ENCODE measurements around the gene ANAPC15. TPM values are rescaled to one million over a fixed set of nuclear protein-coding genes. Genes with fewer than 3 reads are reported as not detected.

The ANAPC15 gene
- total and polyA plus RNA-seq, 9 of the 15 experiments (the other 6 are each of a cell fraction or from before 2014, with no cell fraction given): 53.0 to 254 (median 75.7) TPM

DNA sequence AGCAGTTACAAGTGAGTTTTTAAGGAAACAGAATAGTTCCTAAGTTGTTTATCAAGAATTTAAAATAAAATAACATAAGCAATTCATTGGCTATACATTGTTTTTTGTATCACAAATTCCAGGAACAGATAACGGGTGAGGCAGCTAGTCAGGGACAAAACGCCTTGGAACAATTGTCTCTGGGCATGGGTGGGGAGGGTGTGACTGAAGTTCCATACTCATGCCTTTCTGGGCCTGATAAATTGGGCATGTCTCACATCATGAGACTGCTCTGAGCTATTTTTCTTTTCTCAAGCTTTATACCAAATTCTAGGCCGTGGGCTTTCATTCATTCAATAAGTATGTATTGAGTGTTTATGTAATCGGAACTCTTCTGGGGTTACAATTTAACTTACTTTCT lies 44.6 kb upstream of the ANAPC15 start:
- H3K4me3 ChIP-seq: no peak overlapping the region
- no peaks in the 10 kb centered on the region for H4K20me1 ChIP-seq (replicated peaks; ENCODE audit: control insufficient read depth, insufficient read depth, low read length)
- no peaks in the 10 kb centered on the region for H3K79me2 ChIP-seq (ENCODE audit: control insufficient read depth, insufficient read depth, low read length)
- no peak overlapping the region for H3K27ac ChIP-seq (ENCODE audit: extremely low read depth, low read depth, low read length)
- ATAC-seq (no peak), FAIRE-seq (no peak), DNase-seq (ENCODE audit: extremely low read depth in 1 of 4, low spot score in 3 of 4) (no peak)
- H3K4me1 ChIP-seq (replicated peaks in 1 of 2; ENCODE audit: control insufficient read depth in 2 of 2, insufficient read depth in 2 of 2, low read length in 2 of 2): peaks cover 3 to 22% of the 10 kb centered on the region in 2 experiments; a peak in 4 of 5 replicates
- H3K9me1 ChIP-seq (ENCODE audit: control insufficient read depth, insufficient read depth, low read length): no peaks in the 10 kb centered on the region
- in situ Hi-C loops (cut with MboI): no loop called here
- no peaks in the 10 kb centered on the region for H3K36me3 ChIP-seq (ENCODE audit: control insufficient read depth, insufficient read depth, low read length)
- TF ChIP-seq KLF10 (CRISPR knock-in tag; IDR thresholded peaks at IDR 0.05): no peak
- TF ChIP-seq NCOA1 (IDR thresholded peaks at IDR 0.05; ENCODE audit: low read depth): no peak
- TF ChIP-seq U2AF1 (optimal IDR thresholded peaks at IDR 0.05; ENCODE audit: low read depth, low read length): no peak
- TF ChIP-seq SAP30 (IDR thresholded peaks at IDR 0.05; ENCODE audit: borderline replicate concordance, insufficient read depth, low read depth, low read length, poor library complexity, severe bottlenecking): no peak
- no peak for TF ChIP-seq ZNF75A (CRISPR knock-in tag; IDR thresholded peaks at IDR 0.05)
- no peak for TF ChIP-seq CSDE1 (IDR thresholded peaks at IDR 0.05)
- no peak for TF ChIP-seq ZSCAN32 (CRISPR knock-in tag; IDR thresholded peaks at IDR 0.05)
- TF ChIP-seq GMEB1 (CRISPR knock-in tag; IDR thresholded peaks at IDR 0.05): no peak
- no peak for TF ChIP-seq BDP1 (IDR thresholded peaks at IDR 0.05; ENCODE audit: insufficient read depth, insufficient read length)
- TF ChIP-seq YY1 (IDR thresholded peaks at IDR 0.05; ENCODE audit: borderline replicate concordance in 1 of 3, control insufficient read depth in 1 of 3, extremely low read depth in 1 of 3, insufficient read depth in 3 of 3, insufficient read length in 1 of 3, insufficient replicate concordance in 2 of 3, low read depth in 1 of 3, low read length in 2 of 3): no peak
- TF ChIP-seq ELF1 (tag; IDR thresholded peaks at IDR 0.05): no peak
- no peak for TF ChIP-seq ZZZ3 (IDR thresholded peaks at IDR 0.05)
- TF ChIP-seq CCNT2 (IDR thresholded peaks at IDR 0.05; ENCODE audit: borderline replicate concordance, extremely low read depth, insufficient read length, low read depth, low read length): no peak
- ChIA-PET CTCF (ENCODE audit: low intra/inter-chr PET ratio) (no interaction called here), POLR2A (no interaction called here)
- H3K9me3 ChIP-seq (replicated peaks; ENCODE audit: control insufficient read depth, insufficient read depth, low read depth, low read length): no peaks in the 10 kb centered on the region
- BruUV-seq (replicated peaks): no TSS peak
- H3K4me2 ChIP-seq (ENCODE audit: insufficient read depth, low read length): no peak overlapping the region
- H3K9ac ChIP-seq (ENCODE audit: insufficient read depth in 1 of 2, low read depth in 2 of 2, low read length in 2 of 2): no peak overlapping the region
- WGBS (ENCODE audit: insufficient coverage, low coverage, missing lambda C conversion rate): 39% methylated on average over 4 of the region's 4 CpGs
- H3K27me3 ChIP-seq (ENCODE audit: control insufficient read depth in 2 of 2, insufficient read depth in 2 of 2, low read length in 2 of 2): no peaks in the 10 kb centered on the region; a peak in 1 of 5 replicates
- H2AFZ ChIP-seq (ENCODE audit: low read depth, low read length): no peak overlapping the region
- intact Hi-C loops (cut with micrococcal nuclease): no loop called here
